HEK293 (cell line): ENCODE data around the gene CRK.

ENCODE experiments used
- CTCF ChIP-seq: fragments of 450-650 bp; formaldehyde crosslinking; IDR thresholded peaks from 2 replicates; pipeline ENCODE4 v1.5.1; 2016; ENCODE audit warnings: missing biosample characterization, missing genetic modification characterization
- TCF7L2 ChIP-seq: IDR thresholded peaks from 2 replicates; pipeline ENCODE4 v1.6.1; 2011; ENCODE audit warnings: low read depth, mild to moderate bottlenecking, inconsistent platforms, low read length, moderate library complexity, borderline replicate concordance

GRCh38 chr17:1480747-1481465 lies 24.9 kb upstream of the CRK start:
- TF ChIP-seq CTCF (tag by site-specific recombination) (no peak), TCF7L2 (no peak)
